Adrenal gland (tissue), 12 donors: ENCODE data around the gene HS3ST3A1. TPM values are rescaled to one million over a fixed set of nuclear protein-coding genes. Genes with fewer than 3 reads are reported as not detected.
"Not testable (repeated sequence)": the region's sequence is repeated elsewhere in the genome, so short reads cannot be mapped to it uniquely, and the experiment has no call there.

ENCODE experiments used
- DNase-seq, 7 donors: peaks; one replicate each; pipeline ENCODE4 v3.0.0-alpha.2; 2019 to 2020
- H3K27ac ChIP-seq, 5 donors: fragments of 200-600 bp; sonication (generic) in 4 of 5; 1 replicate in 3 of 5; 2 replicates in 2 of 5; pipeline versions ENCODE4 v1.5.1 to v1.8.0; 2016 to 2020; ENCODE audit warnings: mild to moderate bottlenecking in 1 of 5
- H3K27me3 ChIP-seq: fragments of 200-600 bp; 2 replicates; pipeline ENCODE4 v1.8.0; 2021
- H3K36me3 ChIP-seq, 2 donors: fragments of 200-600 bp; replicated peaks in 1 of 2; 1 replicate in 1 of 2; 2 replicates in 1 of 2; pipeline versions ENCODE4 v1.5.1 to v1.8.0; 2018 to 2022
- H3K4me1 ChIP-seq, 2 donors: fragments of 200-600 bp; replicated peaks in 1 of 2; 1 replicate in 1 of 2; 2 replicates in 1 of 2; pipeline versions ENCODE4 v1.5.1 to v1.8.0; 2018 to 2021
- H3K4me3 ChIP-seq, 4 donors: fragments of 200-600 bp; sonication (generic) in 3 of 4; one replicate each; pipeline ENCODE4 v1.5.1; 2016 to 2018
- H3K9me3 ChIP-seq, 3 donors: fragments of 200-600 bp; sonication (generic) in 1 of 3; replicated peaks in 1 of 3; 1 replicate in 2 of 3; 2 replicates in 1 of 3; pipeline versions ENCODE4 v1.5.1 to v1.8.0; 2016 to 2021
- POLR2A ChIP-seq, 2 donors: fragments of 450-650 bp; IDR thresholded peaks; one replicate each; pipeline ENCODE4 v1.6.1; 2017; ENCODE audit warnings: antibody characterized with exemption in 2 of 2, mild to moderate bottlenecking in 2 of 2, moderate library complexity in 1 of 2
- WGBS, 4 donors: extraction: QIAGEN DNeasy Blood & Tissue Kit in 2 of 4; methylation state at CpG; one replicate each; pipeline versions ENCODE4 v1.1.5 to v1.1.7; 2013 to 2017; 5-methylcytosine and 5-hydroxymethylcytosine counted together
- intact Hi-C, 2 donors: fragments of 100-400 bp; cut with DNase I; formaldehyde crosslinking; loops; one replicate each; pipeline versions ENCODE4 v1.14.1 to v1.15.0; 2022 to 2023
- polyA plus RNA-seq, 3 donors: library from polyadenylated mRNA; stranded (reverse); fragments of 200-250 nt in 2 of 3; fragments of 350-450 nt in 1 of 3; fragmentation: Illumina TruSeq in 1 of 3; extraction: RNeasy Lipid Tissue Mini Kit (QIAGEN cat#74804) in 1 of 3; gene quantifications; one replicate each; pipeline ENCODE4 v1.2.3, GENCODE V29; 2013 to 2014
- total RNA-seq, 9 donors: library from RNA; depleted of rRNA in 4 of 9; stranded (reverse); fragments of >200 nt in 4 of 9; fragments of 120-200 nt in 1 of 9; fragmentation: NEBNext Ultra II Directional in 1 of 9; extraction: Animal tissue kit (Norgen Biotek cat#: 25700) in 1 of 9; gene quantifications; one replicate each; pipeline versions ENCODE4 v1.1.0 to v1.2.4, GENCODE V29; 2013 to 2023
- TF ChIP-seq, protein P1 (sequence below), 6 experiments: fragments of 450-650 bp in 4 of 6; fragments of 200-600 bp in 2 of 6; sonication (generic) in 1 of 6; IDR thresholded peaks; 1 replicate in 5 of 6; 2 replicates in 1 of 6; pipeline versions ENCODE4 v1.5.1 to v1.8.0; 2016 to 2021; ENCODE audit warnings: antibody characterized with exemption in 6 of 6, mild to moderate bottlenecking in 2 of 6, moderate library complexity in 1 of 6
- donor health status: healthy with polysubstance abuse.
- donor health status: Bipolar disorder and iron deficiency.
- donor health status: DM: yes; HTN: yes; CAD: no.
- donor health status: DM: no; HTN: no; CAD: no.
- donor health status: DM: no; HTN: no; CAD: no.
- donor health status: DM: yes; HTN: yes; CAD: no.

The HS3ST3A1 gene
- total and polyA plus RNA-seq, 12 donors: 0.09 to 22.7 (median 4.0) TPM

DNA sequence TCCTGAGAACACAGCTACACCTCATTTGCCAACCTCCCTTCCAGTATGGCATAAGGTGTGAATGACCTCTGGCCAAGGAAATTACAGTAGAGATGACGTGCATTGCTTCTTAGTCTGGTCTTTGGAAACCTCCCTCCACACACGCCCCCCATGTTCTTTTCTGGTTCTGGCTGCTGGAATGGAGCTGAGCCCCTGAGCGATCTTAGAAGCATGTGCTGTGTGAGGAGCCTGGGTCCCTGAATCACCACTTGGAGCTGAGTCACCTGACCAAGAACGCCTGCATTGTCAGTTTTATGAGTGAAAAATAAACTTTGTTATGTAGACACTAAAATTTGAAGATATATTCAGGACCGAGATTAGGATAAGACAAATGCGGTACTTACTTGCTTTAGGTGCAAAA, 51.4 kb downstream of the HS3ST3A1 start:
- TF ChIP-seq POLR2A (IDR thresholded peaks at IDR 0.05): no peak
- TF ChIP-seq, protein P1, sequence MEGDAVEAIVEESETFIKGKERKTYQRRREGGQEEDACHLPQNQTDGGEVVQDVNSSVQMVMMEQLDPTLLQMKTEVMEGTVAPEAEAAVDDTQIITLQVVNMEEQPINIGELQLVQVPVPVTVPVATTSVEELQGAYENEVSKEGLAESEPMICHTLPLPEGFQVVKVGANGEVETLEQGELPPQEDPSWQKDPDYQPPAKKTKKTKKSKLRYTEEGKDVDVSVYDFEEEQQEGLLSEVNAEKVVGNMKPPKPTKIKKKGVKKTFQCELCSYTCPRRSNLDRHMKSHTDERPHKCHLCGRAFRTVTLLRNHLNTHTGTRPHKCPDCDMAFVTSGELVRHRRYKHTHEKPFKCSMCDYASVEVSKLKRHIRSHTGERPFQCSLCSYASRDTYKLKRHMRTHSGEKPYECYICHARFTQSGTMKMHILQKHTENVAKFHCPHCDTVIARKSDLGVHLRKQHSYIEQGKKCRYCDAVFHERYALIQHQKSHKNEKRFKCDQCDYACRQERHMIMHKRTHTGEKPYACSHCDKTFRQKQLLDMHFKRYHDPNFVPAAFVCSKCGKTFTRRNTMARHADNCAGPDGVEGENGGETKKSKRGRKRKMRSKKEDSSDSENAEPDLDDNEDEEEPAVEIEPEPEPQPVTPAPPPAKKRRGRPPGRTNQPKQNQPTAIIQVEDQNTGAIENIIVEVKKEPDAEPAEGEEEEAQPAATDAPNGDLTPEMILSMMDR (IDR thresholded peaks at IDR 0.05): no peak
- H3K9me3 ChIP-seq: no peaks in the 10 kb centered on the region
- 88 to 92% (median 91%) methylated on average over 6 of the region's 6 CpGs for WGBS, 4 donors
- no peak overlapping the region for H3K27ac ChIP-seq
- no peaks in the 10 kb centered on the region for H3K4me1 ChIP-seq
- DNase-seq: no peak
- no peaks in the 10 kb centered on the region for H3K27me3 ChIP-seq
- H3K4me3 ChIP-seq: no peak overlapping the region
- intact Hi-C loops: no loop called here
- no peaks in the 10 kb centered on the region for H3K36me3 ChIP-seq

DNA sequence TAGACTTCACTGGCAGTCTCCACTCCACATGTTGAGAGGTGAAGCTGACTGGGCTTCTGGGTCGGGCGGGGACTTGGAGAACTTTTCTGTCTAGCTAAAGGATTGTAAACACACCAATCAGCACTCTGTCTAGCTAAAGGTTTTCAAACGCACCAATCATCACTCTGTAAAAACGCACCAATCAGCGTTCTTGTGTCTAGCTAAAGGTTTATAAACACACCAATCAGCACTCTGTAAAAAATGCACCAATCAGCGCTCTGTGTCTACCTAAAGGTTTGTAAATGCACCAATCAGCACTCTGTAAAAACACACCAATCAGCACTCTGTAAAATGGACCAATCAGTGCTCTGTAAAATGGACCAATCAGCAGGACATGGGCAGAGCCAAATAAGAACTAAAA, 53.2 kb downstream of the HS3ST3A1 start:
- H3K36me3 ChIP-seq, H3K27ac ChIP-seq, H3K4me1 ChIP-seq, intact Hi-C loops, H3K27me3 ChIP-seq, H3K9me3 ChIP-seq, H3K4me3 ChIP-seq, DNase-seq: not testable (repeated sequence)
- 78 to 89% (median 85%) methylated on average over 6 of the region's 6 CpGs for WGBS, 4 donors

DNA sequence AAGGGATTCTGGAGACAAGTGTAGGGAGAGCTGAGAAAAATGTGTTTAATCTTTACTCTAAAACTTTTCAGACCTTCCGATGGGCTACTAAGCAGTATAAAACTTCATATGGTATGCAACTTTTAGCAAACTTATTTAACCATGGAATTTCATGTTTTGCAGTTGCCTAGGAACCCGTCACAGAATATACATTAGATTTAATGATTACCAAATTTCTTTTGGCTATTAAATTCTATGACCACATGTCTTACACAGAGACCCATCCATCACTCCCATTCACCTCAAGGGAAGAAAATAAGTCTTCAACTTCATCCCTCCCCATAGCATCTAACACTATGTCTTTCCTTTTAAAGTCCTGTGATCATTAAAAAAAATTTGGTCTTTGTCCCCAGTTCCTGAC, 54.9 kb downstream of the HS3ST3A1 start:
- TF ChIP-seq POLR2A (IDR thresholded peaks at IDR 0.05): no peak
- TF ChIP-seq, protein P1 (IDR thresholded peaks at IDR 0.05): no peak
- no peak overlapping the region for H3K4me3 ChIP-seq
- no peak overlapping the region for H3K27ac ChIP-seq
- no peaks in the 10 kb centered on the region for H3K4me1 ChIP-seq
- H3K36me3 ChIP-seq: no peaks in the 10 kb centered on the region
- no peak for DNase-seq
- no peaks in the 10 kb centered on the region for H3K27me3 ChIP-seq
- 85 to 95% (median 90%) methylated on average over 2 of the region's 2 CpGs for WGBS, 4 donors
- intact Hi-C loops: no loop called here
- H3K9me3 ChIP-seq: no peaks in the 10 kb centered on the region

DNA sequence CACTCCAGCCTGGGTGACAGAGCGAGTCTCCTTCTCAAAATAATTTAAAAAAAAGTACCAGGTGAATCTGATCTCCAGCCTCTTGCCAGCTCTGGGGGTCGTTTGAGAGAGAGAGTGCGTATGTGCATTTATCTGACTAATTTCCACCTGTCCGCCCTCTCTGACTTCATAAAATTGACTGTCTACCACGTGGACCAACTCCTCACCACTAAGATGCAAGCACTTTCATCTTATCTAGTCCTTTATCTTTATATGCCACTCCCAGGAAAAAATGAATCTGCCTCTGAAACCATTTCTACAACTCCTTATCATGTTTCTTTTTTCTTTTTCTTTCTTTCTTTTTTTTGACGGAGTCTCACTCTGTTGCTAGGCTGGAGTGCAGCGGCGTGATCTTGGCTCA, 55.8 kb downstream of the HS3ST3A1 start:
- DNase-seq: no peak
- WGBS, 4 donors: 61 to 68% (median 63%) methylated on average over 8 of the region's 8 CpGs
- no peak overlapping the region for H3K27ac ChIP-seq
- H3K4me3 ChIP-seq: no peak overlapping the region
- TF ChIP-seq POLR2A (IDR thresholded peaks at IDR 0.05): no peak
- TF ChIP-seq, protein P1 (IDR thresholded peaks at IDR 0.05): no peak
- H3K9me3 ChIP-seq: no peaks in the 10 kb centered on the region
- no peaks in the 10 kb centered on the region for H3K36me3 ChIP-seq
- intact Hi-C loops: no loop called here
- H3K27me3 ChIP-seq: no peaks in the 10 kb centered on the region
- no peaks in the 10 kb centered on the region for H3K4me1 ChIP-seq

DNA sequence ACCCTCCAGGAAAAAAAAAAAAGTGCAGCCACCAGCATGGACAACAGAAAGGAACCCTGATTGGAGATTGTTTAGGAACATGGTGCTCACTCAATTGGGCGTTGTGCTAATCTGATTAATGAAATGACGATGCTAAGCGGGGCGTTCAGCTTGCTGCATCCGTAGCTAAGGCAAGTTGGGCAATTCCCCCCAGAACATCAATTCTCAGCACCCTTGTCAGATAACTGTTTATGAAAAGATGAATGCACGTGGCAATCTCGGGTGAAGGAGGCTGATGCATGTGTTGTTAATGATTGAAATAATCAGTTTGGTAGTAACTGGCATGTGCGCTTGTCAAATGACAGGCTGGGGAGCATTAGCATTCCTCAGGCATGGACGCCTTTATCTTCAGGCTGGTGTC, 57.0 kb downstream of the HS3ST3A1 start:
- H3K4me1 ChIP-seq: no peaks in the 10 kb centered on the region
- no peak overlapping the region for H3K4me3 ChIP-seq
- no peaks in the 10 kb centered on the region for H3K27me3 ChIP-seq
- H3K36me3 ChIP-seq: no peaks in the 10 kb centered on the region
- intact Hi-C loops: no loop called here
- no peak for DNase-seq
- 71 to 76% (median 73%) methylated on average over 9 of the region's 9 CpGs for WGBS, 4 donors
- no peaks in the 10 kb centered on the region for H3K9me3 ChIP-seq
- peak overlapping the region in 1 of 5 donors; percentile 12 for H3K27ac ChIP-seq
- TF ChIP-seq, protein P1 (IDR thresholded peaks at IDR 0.05): no peak
- no peak for TF ChIP-seq POLR2A (IDR thresholded peaks at IDR 0.05)
